ENCODE data around the gene DR1.

DR1 gene

GRCh38 chr1:93395195-93395594 lies 49.5 kb downstream of the DR1 start:
- DNase-seq: no peak

GRCh38 chr1:93399781-93400180 lies 54.1 kb downstream of the DR1 start:
- DNase-seq: no peak

- no peak for DNase-seq
These were observed 62.5 kb downstream of the DR1 start for GRCh38 chr1:93408203-93408602.

GRCh38 chr1:93411000-93411399 lies 65.3 kb downstream of the DR1 start:
- no peak for DNase-seq

GRCh38 chr1:93414749-93415148 lies 69.0 kb downstream of the DR1 start:
- DNase-seq: no peak

GRCh38 chr1:93415296-93415695 lies 69.6 kb downstream of the DR1 start:
- no peak for DNase-seq

GRCh38 chr1:93416183-93416582 lies 70.5 kb downstream of the DR1 start:
- no peak for DNase-seq
